ENCODE measurements around the gene PNMA6E. TPM values are rescaled to one million over a fixed set of nuclear protein-coding genes. Genes with fewer than 3 reads are reported as not detected.

PNMA6E gene
- total and polyA plus RNA-seq, 2 donors (not counting 1 experiment from before 2014, with no cell fraction given) = not detected

DNA sequence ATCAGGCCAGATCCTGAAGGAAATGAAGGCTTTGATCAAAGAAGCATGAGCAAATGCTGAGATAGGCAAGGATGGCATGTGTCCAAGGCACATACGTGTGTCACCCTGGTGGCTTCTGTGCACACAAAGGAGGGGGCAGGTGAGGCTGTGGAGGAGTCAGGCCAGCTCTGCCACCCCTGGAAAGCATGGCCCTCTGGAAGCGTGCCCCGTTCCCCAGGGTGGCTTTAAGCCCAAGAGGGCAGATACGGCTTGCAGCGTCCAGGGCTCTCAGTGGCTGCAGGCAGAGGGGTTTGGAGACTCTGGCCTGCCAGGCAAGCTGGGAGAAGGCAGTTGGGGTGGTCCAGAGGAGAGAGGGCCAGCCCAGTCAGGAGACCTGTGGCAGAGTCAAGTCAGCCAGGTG lies 25.6 kb downstream of the PNMA6E start:
- no peaks in the 10 kb centered on the region for H4K20me1 ChIP-seq (ENCODE audit: control insufficient read depth, insufficient read depth, low read length, poor library complexity, severe bottlenecking)
- POLR2A ChIA-PET = no interaction called here

DNA sequence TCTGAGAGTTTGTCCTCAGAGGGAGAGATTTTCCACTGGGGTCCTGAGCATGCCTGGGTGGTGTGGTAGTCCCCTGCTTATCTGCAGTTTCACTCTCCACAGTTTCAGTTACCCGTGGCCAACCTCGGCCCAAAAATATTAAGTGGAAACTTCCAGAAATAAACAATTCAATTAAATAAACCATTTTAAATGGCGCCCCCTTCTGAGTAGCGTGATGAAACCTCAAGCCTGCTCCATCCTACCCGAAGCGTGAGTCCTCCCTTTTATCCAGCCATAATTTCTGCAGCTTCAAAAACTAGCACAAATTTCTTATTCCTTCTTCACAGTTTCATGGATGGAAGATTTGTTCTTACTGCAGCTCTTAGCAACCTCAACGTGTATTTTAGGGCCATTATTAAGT lies 26.7 kb downstream of the PNMA6E start:
- intact Hi-C loops (cut with micrococcal nuclease) = no loop called here
- Histone ChIP-seq H3K4me3 (ENCODE audit: control extremely low read depth in 1 of 5, extremely low read depth in 1 of 5, insufficient read depth in 1 of 5, low read depth in 2 of 5, low read length in 4 of 5) (no peak overlapping the region), H2AFZ (ENCODE audit: insufficient read depth, low read depth, low read length, poor library complexity, severe bottlenecking) (no peak overlapping the region), H3K27ac (ENCODE audit: low read length in 2 of 2) (no peak overlapping the region), H4K20me1 (ENCODE audit: control insufficient read depth, insufficient read depth, low read length, poor library complexity, severe bottlenecking) (no peaks in the 10 kb centered on the region), H3K9ac (ENCODE audit: low read length) (no peak overlapping the region), H3K36me3 (replicated peaks in 1 of 2; ENCODE audit: control extremely low read depth in 1 of 2, control insufficient read depth in 1 of 2, extremely low read depth in 1 of 2, insufficient read depth in 2 of 2, low read length in 1 of 2) (no peaks in the 10 kb centered on the region), H3K4me1 (ENCODE audit: control insufficient read depth in 2 of 2, insufficient read depth in 2 of 2, low read length in 2 of 2) (no peaks in the 10 kb centered on the region), H3K27me3 (replicated peaks in 1 of 4; ENCODE audit: control extremely low read depth in 1 of 4, control insufficient read depth in 3 of 4, insufficient read depth in 4 of 4, low read length in 3 of 4) (peaks cover 0 to 3% (median 0%) of the 10 kb centered on the region in 4 experiments), H3K9me3 (ENCODE audit: control extremely low read depth in 1 of 3, control insufficient read depth in 2 of 3, insufficient read depth in 1 of 3, low read length in 2 of 3) (no peaks in the 10 kb centered on the region), H3K79me2 (ENCODE audit: control insufficient read depth, insufficient read depth, low read length) (no peaks in the 10 kb centered on the region), H3K4me2 (replicated peaks; ENCODE audit: low read depth, low read length, poor library complexity, severe bottlenecking) (no peak overlapping the region)
- ChIA-PET POLR2A (no interaction called here), CTCF (no interaction called here)
- ATAC-seq (ENCODE audit: low read depth) (no peak), DNase-seq (no peak)
- 67% methylated on average over 1 of the region's 7 CpGs for WGBS (ENCODE audit: insufficient coverage)
- TF ChIP-seq, protein P1, sequence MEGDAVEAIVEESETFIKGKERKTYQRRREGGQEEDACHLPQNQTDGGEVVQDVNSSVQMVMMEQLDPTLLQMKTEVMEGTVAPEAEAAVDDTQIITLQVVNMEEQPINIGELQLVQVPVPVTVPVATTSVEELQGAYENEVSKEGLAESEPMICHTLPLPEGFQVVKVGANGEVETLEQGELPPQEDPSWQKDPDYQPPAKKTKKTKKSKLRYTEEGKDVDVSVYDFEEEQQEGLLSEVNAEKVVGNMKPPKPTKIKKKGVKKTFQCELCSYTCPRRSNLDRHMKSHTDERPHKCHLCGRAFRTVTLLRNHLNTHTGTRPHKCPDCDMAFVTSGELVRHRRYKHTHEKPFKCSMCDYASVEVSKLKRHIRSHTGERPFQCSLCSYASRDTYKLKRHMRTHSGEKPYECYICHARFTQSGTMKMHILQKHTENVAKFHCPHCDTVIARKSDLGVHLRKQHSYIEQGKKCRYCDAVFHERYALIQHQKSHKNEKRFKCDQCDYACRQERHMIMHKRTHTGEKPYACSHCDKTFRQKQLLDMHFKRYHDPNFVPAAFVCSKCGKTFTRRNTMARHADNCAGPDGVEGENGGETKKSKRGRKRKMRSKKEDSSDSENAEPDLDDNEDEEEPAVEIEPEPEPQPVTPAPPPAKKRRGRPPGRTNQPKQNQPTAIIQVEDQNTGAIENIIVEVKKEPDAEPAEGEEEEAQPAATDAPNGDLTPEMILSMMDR (IDR thresholded peaks at IDR 0.05) = no peak
- TF ChIP-seq EZH2 (IDR thresholded peaks at IDR 0.05; ENCODE audit: borderline replicate concordance, insufficient read depth, low read depth, low read length, poor library complexity, severe bottlenecking) = no peak
- no peak overlapping the region for H3K4me3 Mint-ChIP-seq
- peaks cover 8% of the 10 kb centered on the region for H3K27me3 Mint-ChIP-seq
- no peaks in the 10 kb centered on the region for H3K9me3 Mint-ChIP-seq (ENCODE audit: insufficient read depth)
- no peak overlapping the region for H3K27ac Mint-ChIP-seq
- no peaks in the 10 kb centered on the region for H3K4me1 Mint-ChIP-seq

More for the DNA sequence above, 25.6 kb downstream of the PNMA6E start:
- 90% methylated on average over 5 of the region's 5 CpGs for WGBS (ENCODE audit: insufficient coverage)
- H3K4me3 Mint-ChIP-seq = no peak overlapping the region
- H3K27me3 ChIP-seq (replicated peaks in 1 of 4; ENCODE audit: control extremely low read depth in 1 of 4, control insufficient read depth in 3 of 4, insufficient read depth in 4 of 4, low read length in 3 of 4) = peaks cover 0 to 3% (median 0%) of the 10 kb centered on the region in 4 experiments
- no peaks in the 10 kb centered on the region for H3K4me1 Mint-ChIP-seq
- H3K9me3 ChIP-seq (ENCODE audit: control extremely low read depth in 1 of 3, control insufficient read depth in 2 of 3, insufficient read depth in 1 of 3, low read length in 2 of 3) = no peaks in the 10 kb centered on the region
- H3K27ac Mint-ChIP-seq = no peak overlapping the region
- intact Hi-C loops (cut with micrococcal nuclease) = no loop called here
- no peak for TF ChIP-seq EZH2 (IDR thresholded peaks at IDR 0.05; ENCODE audit: borderline replicate concordance, insufficient read depth, low read depth, low read length, poor library complexity, severe bottlenecking)
- TF ChIP-seq, protein P1 (IDR thresholded peaks at IDR 0.05) = no peak
- H3K4me2 ChIP-seq (replicated peaks; ENCODE audit: low read depth, low read length, poor library complexity, severe bottlenecking) = no peak overlapping the region
- DNase-seq (no peak), ATAC-seq (ENCODE audit: low read depth) (no peak)
- H3K27me3 Mint-ChIP-seq = peaks cover 5% of the 10 kb centered on the region
- H3K9ac ChIP-seq (ENCODE audit: low read length) = no peak overlapping the region
- CTCF ChIA-PET = no interaction called here
- no peaks in the 10 kb centered on the region for H3K79me2 ChIP-seq (ENCODE audit: control insufficient read depth, insufficient read depth, low read length)
- H3K4me3 ChIP-seq (ENCODE audit: control extremely low read depth in 1 of 5, extremely low read depth in 1 of 5, insufficient read depth in 1 of 5, low read depth in 2 of 5, low read length in 4 of 5) = no peak overlapping the region
- no peaks in the 10 kb centered on the region for H3K36me3 ChIP-seq (replicated peaks in 1 of 2; ENCODE audit: control extremely low read depth in 1 of 2, control insufficient read depth in 1 of 2, extremely low read depth in 1 of 2, insufficient read depth in 2 of 2, low read length in 1 of 2)
- no peaks in the 10 kb centered on the region for H3K9me3 Mint-ChIP-seq (ENCODE audit: insufficient read depth)
- no peak overlapping the region for H2AFZ ChIP-seq (ENCODE audit: insufficient read depth, low read depth, low read length, poor library complexity, severe bottlenecking)
- no peak overlapping the region for H3K27ac ChIP-seq (ENCODE audit: low read length in 2 of 2)
- H3K4me1 ChIP-seq (ENCODE audit: control insufficient read depth in 2 of 2, insufficient read depth in 2 of 2, low read length in 2 of 2) = no peaks in the 10 kb centered on the region

Data from B cell (primary cell).